Smooth muscle cell of the brain vasculature (primary cell): ENCODE measurements around the gene TP53I13.
"Not testable (repeated sequence)": the region's sequence is repeated elsewhere in the genome, so short reads cannot be mapped to it uniquely, and the experiment has no call there.

Source experiments
- DNase-seq: peaks from one replicate; pipeline ENCODE4 v3.0.0-alpha.2; 2012; ENCODE audit warnings: low read depth, low spot score

The TP53I13 gene, protein sequence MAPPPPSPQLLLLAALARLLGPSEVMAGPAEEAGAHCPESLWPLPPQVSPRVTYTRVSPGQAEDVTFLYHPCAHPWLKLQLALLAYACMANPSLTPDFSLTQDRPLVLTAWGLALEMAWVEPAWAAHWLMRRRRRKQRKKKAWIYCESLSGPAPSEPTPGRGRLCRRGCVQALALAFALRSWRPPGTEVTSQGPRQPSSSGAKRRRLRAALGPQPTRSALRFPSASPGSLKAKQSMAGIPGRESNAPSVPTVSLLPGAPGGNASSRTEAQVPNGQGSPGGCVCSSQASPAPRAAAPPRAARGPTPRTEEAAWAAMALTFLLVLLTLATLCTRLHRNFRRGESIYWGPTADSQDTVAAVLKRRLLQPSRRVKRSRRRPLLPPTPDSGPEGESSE

DNA sequence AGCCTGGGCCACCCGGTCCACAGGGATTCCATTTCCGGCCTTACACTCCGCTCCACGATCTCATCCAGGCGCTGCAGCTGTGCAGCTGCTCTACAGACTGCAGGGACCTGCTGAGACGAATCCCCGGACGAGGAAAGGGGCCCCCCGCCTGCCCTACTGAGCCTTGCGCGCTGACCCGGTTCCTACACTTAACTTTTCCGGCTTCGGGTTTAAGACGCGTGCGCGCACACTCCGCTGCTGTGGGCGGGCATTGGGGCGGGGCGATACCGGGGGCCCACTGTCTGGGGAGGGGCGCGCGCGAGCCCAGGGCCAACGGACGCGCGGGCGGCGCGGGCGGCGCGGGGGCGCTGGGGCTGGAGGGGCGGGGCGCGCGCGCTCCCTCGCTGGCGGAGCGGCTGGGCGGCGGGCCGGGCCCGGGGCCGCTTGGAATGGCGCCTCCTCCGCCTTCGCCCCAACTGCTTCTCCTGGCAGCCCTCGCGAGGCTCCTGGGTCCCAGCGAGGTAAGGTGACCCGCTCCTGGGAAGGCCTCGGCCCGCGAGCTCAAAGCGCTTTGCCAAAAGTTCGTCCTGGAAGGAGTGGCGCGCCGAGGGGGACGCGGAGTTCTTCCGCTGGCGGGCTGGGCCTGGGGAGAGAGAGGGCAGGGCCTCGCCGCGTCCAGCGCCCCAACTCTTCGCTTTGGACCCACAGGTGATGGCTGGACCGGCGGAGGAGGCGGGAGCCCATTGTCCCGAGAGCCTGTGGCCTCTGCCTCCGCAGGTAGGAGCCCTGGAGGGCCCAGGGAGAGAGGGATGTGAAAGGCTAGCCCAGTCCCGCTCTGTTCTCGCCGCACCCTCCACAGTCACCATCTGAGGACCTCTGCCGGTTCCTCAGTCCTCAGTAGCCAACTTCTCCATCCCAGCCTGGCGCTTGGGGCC, at the start of gene TP53I13:
TP53I13 (plus strand) TSS at position 371 of the 914 bp plus-strand sequence; CDS start at position 429, 58 bp downstream.
- DNase-seq: no peak

- DNase-seq: no peak
Observed at GRCh38 chr17:29524692-29525091, 43.8 kb upstream of the TP53I13 start.

DNA sequence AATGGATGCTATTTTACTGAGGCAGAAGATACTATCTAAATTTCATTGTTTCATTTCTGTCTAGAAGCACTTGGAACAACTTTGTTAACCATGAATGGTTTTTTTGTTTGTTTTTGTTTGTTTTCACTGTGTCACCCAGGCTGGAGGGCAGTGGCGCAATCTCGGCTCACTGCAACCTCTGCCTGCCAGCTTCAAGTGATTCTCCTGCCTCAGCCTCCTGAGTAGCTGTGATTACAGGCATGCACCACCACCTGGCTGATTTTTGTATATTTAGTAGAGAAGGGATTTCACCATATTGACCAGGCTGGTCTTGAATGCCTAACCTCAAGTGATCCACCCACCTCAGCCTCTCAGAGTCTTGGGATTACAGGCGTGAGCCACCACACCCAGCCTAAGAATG, 42.2 kb upstream of the TP53I13 start:
- DNase-seq: no peak

GRCh38 chr17:29533976-29534375, 34.5 kb upstream of the TP53I13 start:
- no peak for DNase-seq

DNA sequence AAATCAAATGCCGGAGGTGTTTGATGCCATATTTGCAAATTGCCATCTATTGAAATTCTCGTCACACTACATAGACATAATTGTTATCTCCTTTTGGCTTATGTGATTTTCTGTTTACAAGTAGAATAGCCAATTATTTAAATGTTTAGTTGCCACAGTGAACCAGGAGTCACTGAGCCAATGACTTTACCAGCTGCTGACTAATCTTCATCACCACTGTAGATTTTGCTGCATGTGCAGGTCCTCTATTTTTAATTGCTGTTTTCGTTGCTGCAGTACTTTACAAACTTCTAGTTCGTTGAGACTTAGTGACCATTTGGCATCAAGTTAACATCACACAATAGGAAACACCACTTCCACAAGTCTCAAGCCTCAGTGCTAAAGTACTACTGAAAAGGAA, 24.4 kb upstream of the TP53I13 start:
- DNase-seq: no peak

DNA sequence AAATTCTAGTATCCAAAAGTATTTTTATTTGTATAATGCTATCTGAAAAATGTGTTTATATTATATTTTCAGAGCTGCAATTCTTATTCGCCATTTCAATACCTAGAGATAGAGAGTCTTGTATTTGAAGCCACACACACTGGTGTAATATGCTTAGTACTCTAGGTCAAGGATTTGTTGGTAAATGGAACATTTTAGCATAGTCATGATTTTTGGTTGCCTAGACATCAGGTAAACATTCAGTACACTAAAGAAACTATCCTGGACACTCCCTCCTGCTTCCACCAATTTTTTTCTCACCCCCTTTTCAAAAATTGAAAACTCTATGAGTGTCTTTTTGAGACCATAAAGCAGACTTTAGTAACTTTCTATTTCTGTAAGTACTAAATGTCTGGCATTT, 22.4 kb upstream of the TP53I13 start:
- DNase-seq: no peak

DNA sequence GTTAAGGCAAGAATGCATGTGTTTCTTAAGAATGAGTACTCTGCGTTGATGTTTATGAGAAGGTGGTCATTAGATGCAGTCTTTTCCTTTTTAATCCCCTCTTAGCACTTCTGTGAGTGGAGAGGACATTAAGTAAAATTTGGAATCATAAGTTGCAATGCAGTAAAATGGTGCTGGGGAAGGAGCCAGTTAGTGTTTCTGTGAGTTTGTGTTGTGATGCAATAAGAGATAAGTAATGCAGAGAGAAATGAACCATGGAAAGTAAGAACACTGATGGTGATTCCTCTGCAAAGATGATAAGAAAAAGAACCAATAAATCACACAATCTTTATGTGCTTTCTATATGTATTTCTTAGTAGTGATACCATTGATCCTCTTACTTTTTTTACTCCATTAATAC, 21.7 kb upstream of the TP53I13 start:
- no peak for DNase-seq

- DNase-seq: no peak
Observed at GRCh38 chr17:29549177-29549923, 19.2 kb upstream of the TP53I13 start.

GRCh38 chr17:29555840-29556239, 12.7 kb upstream of the TP53I13 start:
- DNase-seq: no peak

DNA sequence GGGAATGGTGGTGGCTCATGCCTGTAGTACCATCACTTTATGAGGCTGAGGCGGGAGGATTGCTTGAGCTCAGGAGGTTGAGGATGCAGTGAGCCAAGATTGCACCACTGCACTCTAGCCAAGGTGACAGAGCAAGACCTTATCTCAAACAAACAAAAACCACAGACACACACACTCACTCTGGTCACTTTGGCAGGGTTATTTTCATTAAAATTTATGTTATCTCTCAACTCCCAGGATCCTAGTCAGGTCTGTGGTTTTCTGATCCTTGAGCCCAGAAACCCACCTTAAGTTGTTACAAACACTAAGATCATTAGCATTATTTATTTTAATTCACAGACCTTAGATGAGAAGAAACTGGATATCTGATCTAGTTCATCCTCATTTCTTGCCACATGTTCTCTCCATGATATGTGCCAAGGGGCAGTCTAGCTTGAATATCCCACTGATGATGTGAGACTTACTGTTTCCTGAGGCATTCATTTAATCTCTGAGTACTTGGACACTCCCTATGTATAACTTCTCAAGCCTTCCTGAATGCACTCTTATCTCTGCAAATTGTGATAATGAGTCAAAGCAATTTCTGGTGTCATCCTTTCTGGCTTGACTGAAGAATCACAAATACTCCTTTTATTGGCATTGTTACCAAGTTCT, 11.3 kb upstream of the TP53I13 start:
- no peak for DNase-seq

GRCh38 chr17:29557739-29558116, 10.8 kb upstream of the TP53I13 start:
- DNase-seq: no peak

GRCh38 chr17:29558139-29558538, 10.4 kb upstream of the TP53I13 start:
- not testable (repeated sequence) for DNase-seq

DNA sequence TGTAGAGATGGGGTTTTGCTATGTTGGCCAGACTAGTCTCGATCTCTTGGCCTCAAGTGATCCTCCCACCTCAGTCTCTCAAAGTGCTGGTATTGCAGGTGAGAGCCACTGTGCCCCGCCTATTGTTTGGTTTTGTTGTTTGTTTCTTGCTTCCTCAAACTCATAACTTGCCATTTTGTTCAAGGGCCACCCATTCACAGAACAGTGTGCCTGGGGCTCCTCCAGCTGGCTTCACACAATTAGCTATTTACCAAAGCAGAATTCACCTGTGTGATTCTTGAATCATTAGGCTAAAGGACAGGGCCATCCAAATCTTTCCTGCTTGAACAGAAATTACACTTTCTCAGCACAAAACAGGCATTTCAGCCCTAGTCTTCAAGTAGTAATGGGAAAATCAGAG, 8.9 kb upstream of the TP53I13 start:
- no peak for DNase-seq

GRCh38 chr17:29560316-29560715, 8.2 kb upstream of the TP53I13 start:
- DNase-seq: no peak

DNA sequence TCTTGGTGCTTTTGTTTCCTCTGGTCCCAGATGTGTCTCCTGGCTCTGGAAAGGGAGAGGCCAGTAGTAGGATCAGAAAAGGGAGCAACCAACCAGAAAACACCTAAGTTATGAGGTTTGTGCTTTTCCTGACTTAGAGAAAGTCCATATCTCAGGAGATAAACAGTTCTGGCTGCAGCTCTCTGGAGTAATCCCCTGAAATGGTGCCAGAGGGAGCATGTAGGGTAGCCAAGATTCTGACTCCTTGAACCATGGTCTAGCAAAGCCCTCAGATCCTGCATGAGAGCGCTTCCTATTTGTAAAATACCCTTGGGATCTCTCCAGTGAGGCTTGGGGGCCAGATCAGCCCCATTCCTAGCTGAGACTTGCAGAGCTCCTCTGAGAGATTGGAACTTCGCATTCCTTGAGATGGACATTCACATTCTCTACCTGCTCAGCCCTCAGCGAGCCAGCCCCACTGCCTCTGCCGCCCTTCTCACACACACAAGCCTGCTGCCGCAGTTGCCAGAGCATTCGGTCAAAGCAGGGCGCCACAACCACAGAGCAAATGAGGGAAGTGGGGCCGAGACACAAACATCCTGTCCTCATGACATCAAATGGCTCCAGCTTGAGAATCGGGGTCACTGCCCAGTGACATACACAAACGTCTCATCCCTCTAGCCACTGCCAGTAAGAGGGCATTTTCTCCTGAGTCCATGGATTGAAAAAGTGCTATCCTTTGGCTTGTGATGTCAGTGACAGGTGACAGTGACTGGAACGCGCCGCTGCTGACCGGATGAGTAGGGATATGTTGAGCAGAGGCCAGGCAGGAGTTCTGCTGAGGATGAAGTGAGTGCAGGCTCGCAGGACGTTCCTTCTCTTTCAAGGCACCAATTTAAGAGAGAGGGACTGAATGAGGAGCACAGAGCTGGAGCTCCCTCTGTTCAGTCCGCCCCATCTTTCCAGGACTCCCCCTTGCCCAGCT, 6.7 kb upstream of the TP53I13 start:
- no peak for DNase-seq

DNA sequence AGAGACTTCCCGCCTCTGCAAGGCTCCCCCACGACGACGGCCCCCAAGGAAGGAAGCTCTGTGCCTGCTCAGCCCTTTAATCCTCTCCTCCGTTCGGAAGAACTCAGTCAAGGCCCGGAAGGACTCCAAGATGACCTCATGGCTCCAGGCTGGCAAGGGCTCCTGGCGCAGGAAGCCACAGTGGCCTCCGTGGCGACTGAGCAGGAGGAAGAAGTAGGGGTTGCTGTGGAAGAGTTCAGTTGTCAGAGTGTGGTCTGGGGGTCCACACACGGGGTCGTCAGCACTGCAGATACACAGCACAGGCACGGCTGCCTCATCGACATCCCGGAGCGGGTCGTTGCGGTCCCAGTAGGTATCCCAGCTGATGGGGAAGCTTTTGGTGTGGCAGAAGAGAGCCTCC, 5.9 kb upstream of the TP53I13 start:
- no peak for DNase-seq

DNA sequence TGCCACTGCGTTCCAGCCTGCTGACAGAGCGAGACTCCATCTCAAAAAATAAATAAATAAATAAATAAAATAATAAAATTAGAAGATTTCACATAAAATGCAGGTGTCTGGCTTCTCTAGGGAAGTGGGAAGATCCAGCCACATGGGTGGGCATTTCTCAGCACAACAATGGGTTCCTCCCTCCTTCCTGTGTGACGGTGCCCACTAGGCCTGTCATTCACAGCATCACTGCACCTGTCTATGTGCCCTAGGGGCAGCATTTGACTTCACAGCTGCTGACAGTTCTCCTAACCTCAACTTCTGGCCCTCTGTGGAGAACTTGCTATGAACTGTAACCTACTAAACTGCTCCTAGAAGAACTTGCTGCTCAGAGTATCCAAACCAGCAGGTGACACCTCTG, 4.7 kb upstream of the TP53I13 start:
- no peak for DNase-seq

DNA sequence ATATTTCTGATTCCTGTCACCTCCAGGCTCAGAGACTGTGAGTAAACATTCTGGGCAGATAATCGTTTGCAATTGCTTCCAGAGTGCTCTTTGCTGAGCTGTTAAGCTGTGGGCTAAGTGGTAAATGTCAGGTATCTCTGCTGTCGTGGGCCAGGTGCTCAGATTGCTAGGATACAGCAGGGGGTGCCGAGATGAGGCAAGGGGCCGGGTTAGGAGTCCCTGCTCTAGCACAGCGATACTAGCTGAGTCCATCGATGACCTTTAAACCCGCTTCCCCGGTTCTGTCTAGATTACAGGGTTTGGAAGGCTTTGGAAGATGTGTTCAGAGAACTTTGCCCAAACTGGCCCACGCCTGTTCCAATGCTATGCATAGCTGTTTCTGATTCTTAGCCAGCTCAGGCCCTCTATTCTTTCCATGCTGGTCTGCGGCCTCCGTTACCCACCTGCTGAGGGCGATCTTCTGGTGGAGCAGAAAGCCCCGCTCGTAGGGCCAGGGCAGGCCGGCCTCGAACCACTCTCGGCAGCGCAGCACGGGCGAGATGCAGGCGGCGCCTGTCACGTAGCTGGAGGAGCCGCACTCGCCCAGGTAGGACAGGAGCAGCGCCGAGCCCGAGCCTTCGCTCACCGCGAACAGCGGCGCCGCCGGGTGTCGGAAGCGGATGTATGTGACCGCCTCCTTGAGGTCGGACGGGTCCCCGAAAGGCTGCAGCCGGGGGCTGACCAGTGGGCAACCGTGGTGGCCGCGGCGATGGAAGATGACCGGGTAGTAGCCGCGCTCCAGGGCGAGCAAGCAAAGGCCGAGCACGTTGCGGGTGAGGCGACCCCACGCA, 2.6 kb upstream of the TP53I13 start:
- no peak for DNase-seq
